ENCODE measurements around the gene ZNF581.

DNA sequence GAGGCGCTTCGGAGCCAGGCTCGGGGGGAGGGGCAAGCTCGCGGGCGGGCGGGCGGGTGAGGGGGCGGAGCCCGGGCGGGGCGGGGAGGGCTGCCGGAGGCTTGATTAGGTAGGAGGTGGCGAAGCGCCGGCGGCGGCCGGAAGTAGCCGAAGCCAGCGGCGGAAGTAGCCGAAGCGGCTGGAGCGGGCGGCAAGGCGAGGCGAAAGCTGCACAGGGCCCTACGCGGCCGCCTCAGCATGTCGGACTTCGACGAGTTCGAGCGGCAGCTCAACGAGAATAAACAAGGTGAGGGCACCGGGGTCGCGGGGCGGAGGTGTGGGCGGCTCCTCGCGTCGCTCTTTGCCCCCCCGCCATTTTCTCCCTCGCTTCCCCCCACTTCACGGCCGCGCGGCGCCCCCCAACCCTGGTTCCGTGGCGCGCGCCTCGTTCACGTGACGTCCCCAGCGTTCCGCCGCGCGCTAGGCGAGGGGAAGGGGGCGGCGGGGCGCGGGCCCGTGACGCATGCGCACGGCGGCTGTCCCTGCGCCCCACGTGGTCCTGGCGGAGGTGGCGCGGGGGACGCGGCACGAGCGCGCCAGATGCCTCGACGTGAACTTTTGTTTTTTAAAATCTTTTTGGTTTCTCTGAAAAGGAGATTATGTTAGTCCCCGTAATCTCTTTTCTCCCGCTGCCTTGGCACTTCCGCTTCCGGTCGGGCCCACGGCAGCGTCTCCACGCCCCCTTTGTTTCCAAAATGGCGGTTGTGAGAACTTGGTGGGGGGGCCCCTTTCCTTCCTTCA is 11.6 kb downstream of the ZNF581 start, which contains the start of gene U2AF2:
- TF ChIP-seq, protein P1, sequence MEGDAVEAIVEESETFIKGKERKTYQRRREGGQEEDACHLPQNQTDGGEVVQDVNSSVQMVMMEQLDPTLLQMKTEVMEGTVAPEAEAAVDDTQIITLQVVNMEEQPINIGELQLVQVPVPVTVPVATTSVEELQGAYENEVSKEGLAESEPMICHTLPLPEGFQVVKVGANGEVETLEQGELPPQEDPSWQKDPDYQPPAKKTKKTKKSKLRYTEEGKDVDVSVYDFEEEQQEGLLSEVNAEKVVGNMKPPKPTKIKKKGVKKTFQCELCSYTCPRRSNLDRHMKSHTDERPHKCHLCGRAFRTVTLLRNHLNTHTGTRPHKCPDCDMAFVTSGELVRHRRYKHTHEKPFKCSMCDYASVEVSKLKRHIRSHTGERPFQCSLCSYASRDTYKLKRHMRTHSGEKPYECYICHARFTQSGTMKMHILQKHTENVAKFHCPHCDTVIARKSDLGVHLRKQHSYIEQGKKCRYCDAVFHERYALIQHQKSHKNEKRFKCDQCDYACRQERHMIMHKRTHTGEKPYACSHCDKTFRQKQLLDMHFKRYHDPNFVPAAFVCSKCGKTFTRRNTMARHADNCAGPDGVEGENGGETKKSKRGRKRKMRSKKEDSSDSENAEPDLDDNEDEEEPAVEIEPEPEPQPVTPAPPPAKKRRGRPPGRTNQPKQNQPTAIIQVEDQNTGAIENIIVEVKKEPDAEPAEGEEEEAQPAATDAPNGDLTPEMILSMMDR (IDR thresholded peaks at IDR 0.05): peak in 2 of 4 experiments; percentile 6 to 16
- TF ChIP-seq POLR2AphosphoS5 (IDR thresholded peaks at IDR 0.05): peak; percentile 66

All from gastroesophageal sphincter (tissue), 3 donors.